OCI-LY3 (cell line): ENCODE results near the gene MICALL2.

Experiments
- CTCF ChIP-seq: fragments of 200-600, 300-600 bp; sonication (generic); IDR thresholded peaks from 2 replicates; pipeline ENCODE4 v1.5.1; 2014; ENCODE audit warnings: antibody characterized with exemption, low read length, low read depth
- EZH2phosphoT487 ChIP-seq: fragments of 200-600 bp; shearing (Covaris generic); IDR thresholded peaks from 2 replicates; pipeline ENCODE4 v1.6.1; 2018; ENCODE audit warnings: antibody characterized with exemption, mixed run types, low read depth

- TF ChIP-seq CTCF (no peak), EZH2phosphoT487 (no peak)
These were observed 27.3 kb upstream of the MICALL2 start for GRCh38 chr7:1486571-1486970.
